ENCODE measurements around the gene NFATC2.

- TF ChIP-seq CTCF (IDR thresholded peaks at IDR 0.05; ENCODE audit: low read depth, low read length) = no peak
- TF ChIP-seq EZH2phosphoT487 (IDR thresholded peaks at IDR 0.05; ENCODE audit: low read depth) = no peak
These were observed 88.2 kb downstream of the NFATC2 start for GRCh38 chr20:51454250-51454865.

Measured in OCI-LY3 (cell line).